Measurements from ENCODE around the gene SFTPA1.
"Not testable (repeated sequence)": the region's sequence is repeated elsewhere in the genome, so short reads cannot be mapped to it uniquely, and the experiment has no call there.

SFTPA1 gene

DNA sequence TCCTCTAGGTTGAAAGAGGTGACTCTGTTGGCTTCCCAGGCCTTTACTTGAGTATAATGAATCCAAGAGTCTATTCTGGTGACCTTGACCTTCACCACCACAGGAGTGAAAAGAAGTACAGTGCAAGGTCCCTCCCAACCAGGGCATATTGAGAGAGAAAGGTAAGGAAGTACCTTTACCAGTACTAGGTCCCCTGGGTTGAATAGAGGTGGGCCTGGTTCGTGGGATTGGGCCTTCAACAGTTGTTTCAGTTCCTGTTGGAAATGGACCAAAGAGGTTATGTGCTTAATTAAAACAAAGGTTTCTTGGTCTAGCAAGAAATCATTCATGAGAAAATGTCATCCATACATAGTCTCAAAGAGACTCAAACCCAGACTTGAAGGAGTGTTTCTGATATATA lies 6.4 kb upstream of the SFTPA1 start:
- Mint-ChIP-seq H3K27me3 (ENCODE audit: low read depth, poor library complexity) (peaks cover 17% of the 10 kb centered on the region), H3K4me1 (no peaks in the 10 kb centered on the region), H3K9me3 (peaks cover 18% of the 10 kb centered on the region), H3K27ac (no peak overlapping the region), H3K36me3 (ENCODE audit: low read depth) (no peaks in the 10 kb centered on the region), H3K4me3 (no peak overlapping the region)
- DNase-seq, result no peak
- TF ChIP-seq, protein P1, sequence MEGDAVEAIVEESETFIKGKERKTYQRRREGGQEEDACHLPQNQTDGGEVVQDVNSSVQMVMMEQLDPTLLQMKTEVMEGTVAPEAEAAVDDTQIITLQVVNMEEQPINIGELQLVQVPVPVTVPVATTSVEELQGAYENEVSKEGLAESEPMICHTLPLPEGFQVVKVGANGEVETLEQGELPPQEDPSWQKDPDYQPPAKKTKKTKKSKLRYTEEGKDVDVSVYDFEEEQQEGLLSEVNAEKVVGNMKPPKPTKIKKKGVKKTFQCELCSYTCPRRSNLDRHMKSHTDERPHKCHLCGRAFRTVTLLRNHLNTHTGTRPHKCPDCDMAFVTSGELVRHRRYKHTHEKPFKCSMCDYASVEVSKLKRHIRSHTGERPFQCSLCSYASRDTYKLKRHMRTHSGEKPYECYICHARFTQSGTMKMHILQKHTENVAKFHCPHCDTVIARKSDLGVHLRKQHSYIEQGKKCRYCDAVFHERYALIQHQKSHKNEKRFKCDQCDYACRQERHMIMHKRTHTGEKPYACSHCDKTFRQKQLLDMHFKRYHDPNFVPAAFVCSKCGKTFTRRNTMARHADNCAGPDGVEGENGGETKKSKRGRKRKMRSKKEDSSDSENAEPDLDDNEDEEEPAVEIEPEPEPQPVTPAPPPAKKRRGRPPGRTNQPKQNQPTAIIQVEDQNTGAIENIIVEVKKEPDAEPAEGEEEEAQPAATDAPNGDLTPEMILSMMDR (IDR thresholded peaks at IDR 0.05), result no peak

DNA sequence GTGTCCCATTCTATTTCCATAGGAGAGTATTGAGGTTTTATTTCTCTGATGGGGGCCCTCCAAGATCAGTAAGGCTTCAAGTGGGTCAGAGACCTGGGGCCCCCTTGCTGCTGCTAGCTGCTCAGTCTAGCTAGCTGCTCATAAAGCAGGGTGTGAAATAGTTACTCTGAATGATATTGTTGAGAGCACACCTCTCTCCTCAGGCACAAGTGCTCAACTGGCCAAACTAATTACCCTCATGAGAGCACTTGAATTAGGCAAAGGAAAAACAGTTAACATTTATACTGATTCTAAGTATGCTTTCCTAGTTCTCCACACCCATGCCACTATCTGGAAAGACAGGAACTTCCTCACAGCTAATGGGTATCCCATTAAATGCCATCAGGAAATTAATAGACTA lies 5.4 kb upstream of the SFTPA1 start:
- Mint-ChIP-seq H3K9me3 (peaks cover 9% of the 10 kb centered on the region), H3K36me3 (ENCODE audit: low read depth) (no peaks in the 10 kb centered on the region), H3K27ac (no peak overlapping the region), H3K4me3 (no peak overlapping the region), H3K27me3 (ENCODE audit: low read depth, poor library complexity) (peaks cover 17% of the 10 kb centered on the region), H3K4me1 (peaks cover 3% of the 10 kb centered on the region)
- TF ChIP-seq, protein P1 (IDR thresholded peaks at IDR 0.05), result no peak
- no peak for DNase-seq

DNA sequence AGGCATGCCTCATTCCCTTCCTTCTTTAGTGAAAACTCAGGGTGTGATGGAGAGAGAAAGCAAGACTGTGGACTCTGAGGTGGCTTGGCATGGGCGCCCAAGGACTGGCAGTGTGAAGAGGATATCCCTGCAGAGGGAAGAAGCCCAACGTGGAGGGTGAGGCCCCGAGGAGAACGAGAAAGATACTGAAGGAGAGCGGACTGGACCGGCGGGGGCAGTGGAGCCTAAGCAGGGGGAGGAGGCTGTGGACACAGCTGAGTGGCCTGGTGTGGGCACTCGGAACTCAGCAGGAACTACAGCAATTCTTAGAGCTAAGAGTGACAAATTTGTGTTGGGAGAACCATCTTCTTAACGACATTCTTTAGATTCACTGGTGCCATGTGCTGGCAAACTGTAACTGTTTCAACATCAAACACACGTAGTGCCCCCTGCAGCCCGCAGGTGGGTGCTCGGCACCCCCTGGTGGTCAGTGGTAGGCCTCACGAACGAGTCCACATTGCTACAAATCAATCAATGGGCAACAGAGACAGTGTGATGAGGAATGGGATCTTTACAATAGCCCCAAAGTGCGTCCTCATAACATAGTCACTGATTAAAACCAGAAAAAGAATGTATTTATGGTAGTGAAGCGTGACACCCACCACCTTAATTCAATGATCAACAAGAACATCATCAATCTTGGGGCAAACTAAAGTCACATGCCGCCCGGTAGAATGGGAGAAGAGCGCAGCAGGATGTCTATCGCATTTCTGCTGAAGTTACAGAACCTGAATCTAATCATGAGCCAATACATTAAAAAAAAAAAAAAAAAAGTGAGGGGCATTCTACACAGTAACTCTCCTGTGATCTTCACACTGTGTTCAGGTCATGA lies 2.0 kb upstream of the SFTPA1 start:
- peak; percentile 36 for DNase-seq
- H3K27ac Mint-ChIP-seq, result no peak overlapping the region
- peaks cover 8% of the 10 kb centered on the region for H3K4me1 Mint-ChIP-seq
- no peak overlapping the region for H3K4me3 Mint-ChIP-seq
- H3K36me3 Mint-ChIP-seq (ENCODE audit: low read depth), result no peaks in the 10 kb centered on the region
- TF ChIP-seq, protein P1 (IDR thresholded peaks at IDR 0.05), result peak; percentile 52
- peaks cover under 1% of the 10 kb centered on the region for H3K9me3 Mint-ChIP-seq
- H3K27me3 Mint-ChIP-seq (ENCODE audit: low read depth, poor library complexity), result peaks cover 10% of the 10 kb centered on the region

DNA sequence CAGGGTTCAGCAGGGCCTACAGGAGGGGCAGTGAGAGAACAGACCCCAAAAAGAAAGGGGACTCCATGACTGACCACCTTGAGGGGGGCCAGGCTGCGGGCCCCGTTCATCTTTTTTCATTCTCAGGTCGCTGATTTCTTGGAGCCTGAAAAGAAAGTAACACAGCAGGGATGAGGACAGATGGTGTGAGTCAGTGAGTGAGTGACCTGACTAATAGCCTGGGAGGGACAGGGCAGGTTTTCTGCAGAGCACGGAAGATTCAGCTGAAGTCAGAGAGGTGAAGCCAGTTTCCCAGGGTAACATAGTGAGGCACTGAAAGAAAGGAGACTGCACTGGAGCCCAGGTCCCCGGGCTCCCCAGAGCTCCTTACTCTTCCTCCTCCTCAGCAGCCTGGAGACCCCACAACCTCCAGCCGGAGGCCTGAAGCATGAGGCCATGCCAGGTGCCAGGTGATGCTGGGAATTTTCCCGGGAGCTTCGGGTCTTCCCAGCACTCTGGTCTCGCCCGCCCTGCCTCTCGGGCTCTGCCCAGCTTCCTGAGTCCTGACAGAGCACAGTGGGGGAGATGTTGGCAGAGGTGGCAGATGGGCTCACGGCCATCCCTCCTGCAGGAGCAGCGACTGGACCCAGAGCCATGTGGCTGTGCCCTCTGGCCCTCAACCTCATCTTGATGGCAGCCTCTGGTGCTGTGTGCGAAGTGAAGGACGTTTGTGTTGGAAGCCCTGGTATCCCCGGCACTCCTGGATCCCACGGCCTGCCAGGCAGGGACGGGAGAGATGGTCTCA lies 646 bp downstream of the SFTPA1 start:
- not testable (repeated sequence) for DNase-seq; H3K4me1 Mint-ChIP-seq; H3K9me3 Mint-ChIP-seq; H3K36me3 Mint-ChIP-seq (ENCODE audit: low read depth); H3K27me3 Mint-ChIP-seq (ENCODE audit: low read depth, poor library complexity); H3K4me3 Mint-ChIP-seq; H3K27ac Mint-ChIP-seq

DNA sequence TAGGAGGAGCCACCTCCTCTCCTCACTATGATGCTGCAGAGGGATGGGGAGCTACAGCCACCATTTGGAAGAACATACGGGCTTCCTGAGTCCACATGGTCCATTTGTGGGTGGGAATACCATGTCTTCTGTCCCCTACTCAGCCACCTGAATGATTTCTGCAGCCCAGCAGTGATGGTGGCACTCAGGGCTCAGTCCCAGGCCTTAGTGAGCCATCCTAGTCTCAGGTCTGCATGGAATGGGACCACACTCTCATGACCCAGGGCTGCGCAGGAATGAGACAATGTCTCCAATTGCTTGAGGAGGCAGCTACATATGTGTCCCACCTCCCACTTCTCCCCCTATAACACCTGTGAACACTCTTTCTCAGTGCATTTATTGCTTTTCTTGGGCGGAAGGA lies 4.8 kb downstream of the SFTPA1 start:
- Mint-ChIP-seq H3K27me3 (ENCODE audit: low read depth, poor library complexity) (peaks cover 14% of the 10 kb centered on the region), H3K27ac (no peak overlapping the region), H3K9me3 (no peaks in the 10 kb centered on the region), H3K36me3 (ENCODE audit: low read depth) (no peaks in the 10 kb centered on the region), H3K4me1 (peaks cover 2% of the 10 kb centered on the region), H3K4me3 (no peak overlapping the region)
- DNase-seq, result no peak
- TF ChIP-seq, protein P1 (IDR thresholded peaks at IDR 0.05), result no peak

DNA sequence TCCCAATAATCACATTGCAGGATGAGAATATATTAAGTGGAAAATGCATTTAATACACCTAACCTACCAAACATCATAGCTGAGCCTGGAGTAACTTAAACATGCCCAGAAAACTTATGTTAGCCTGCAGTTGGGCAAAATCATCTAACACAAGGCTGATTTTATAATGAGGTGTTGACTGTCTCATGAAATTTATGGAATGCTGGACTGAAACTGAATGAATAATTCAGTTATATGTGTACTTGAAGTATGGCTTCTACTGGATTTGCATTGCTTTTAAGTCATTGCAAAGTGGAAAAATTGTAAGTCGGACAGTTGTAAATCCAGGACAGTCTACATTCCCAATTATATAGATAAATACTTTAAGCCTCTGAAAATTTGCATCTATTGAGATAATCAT lies 5.4 kb downstream of the SFTPA1 start:
- DNase-seq, result no peak
- TF ChIP-seq, protein P1 (IDR thresholded peaks at IDR 0.05), result no peak
- H3K4me1 Mint-ChIP-seq, result no peaks in the 10 kb centered on the region
- H3K4me3 Mint-ChIP-seq, result no peak overlapping the region
- H3K27ac Mint-ChIP-seq, result no peak overlapping the region
- H3K27me3 Mint-ChIP-seq (ENCODE audit: low read depth, poor library complexity), result peaks cover 14% of the 10 kb centered on the region
- H3K9me3 Mint-ChIP-seq, result no peaks in the 10 kb centered on the region
- H3K36me3 Mint-ChIP-seq (ENCODE audit: low read depth), result no peaks in the 10 kb centered on the region

DNA sequence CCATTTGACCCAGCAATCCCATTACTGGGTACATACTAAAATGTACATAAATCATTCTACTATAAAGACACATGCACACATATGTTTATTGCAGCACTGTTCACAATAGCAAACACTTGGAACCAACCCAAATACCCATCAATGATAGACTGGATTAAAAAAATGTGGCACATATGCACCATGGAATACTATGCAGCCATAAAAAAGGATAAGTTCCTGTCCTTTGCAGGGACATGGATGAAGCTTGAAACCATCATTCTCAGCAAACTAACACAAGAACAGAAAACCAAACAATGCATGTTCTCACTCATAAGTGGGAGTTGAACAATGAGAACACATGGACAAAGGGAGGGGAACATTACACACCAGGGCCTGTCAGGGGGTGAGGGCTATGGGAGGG lies 12.9 kb downstream of the SFTPA1 start:
- DNase-seq; H3K4me3 Mint-ChIP-seq; H3K4me1 Mint-ChIP-seq; H3K27me3 Mint-ChIP-seq (ENCODE audit: low read depth, poor library complexity); H3K27ac Mint-ChIP-seq; H3K36me3 Mint-ChIP-seq (ENCODE audit: low read depth): not testable (repeated sequence)
- peaks cover 13% of the 10 kb centered on the region for H3K9me3 Mint-ChIP-seq

All from nephron progenitor cell (in vitro differentiated cells).